K562 (cell line): ENCODE data around the gene COL20A1. TPM values are rescaled to one million over a fixed set of nuclear protein-coding genes. Genes with fewer than 3 reads are reported as not detected.
"Not testable (repeated sequence)": the region's sequence is repeated elsewhere in the genome, so short reads cannot be mapped to it uniquely, and the experiment has no call there.

Source experiments
- ATAC-seq: fragments of 200-7000 bp; cut with Tn5 transposase; 3 replicates; pipeline ENCODE4 v1.9.1; 2020; ENCODE audit warnings: moderate library complexity
- BruUV-seq: library from RNA; stranded (reverse); fragments of 400-500 nt; replicated peaks from 2 replicates; lab custom pipeline; 2021; lab: Mats Ljungman, UMichigan
- CTCF ChIA-PET: fragments of 300-600 bp; formaldehyde crosslinking; extraction: SDS; loops from one replicate; lab custom pipeline; 2021; ENCODE audit warnings: low intra/inter-chr PET ratio; lab: Yijun Ruan, JAX
- POLR2A ChIA-PET: fragments of 300-600, 350-650 bp; sonication (Branson Sonifier 250); formaldehyde crosslinking; extraction: SDS; loops from one replicate; lab custom pipeline; 2021; ENCODE audit warnings: antibody characterized with exemption, inconsistent platforms; lab: Yijun Ruan, JAX
- DNase-seq, 4 experiments: peaks; one replicate each; pipeline versions ENCODE4 v3.0.0 to v3.0.0-alpha.2; 2011 to 2018; ENCODE audit warnings: low spot score in 3 of 4, mixed read lengths in 3 of 4; ENCODE audit errors: extremely low read depth in 1 of 4
- FAIRE-seq: peaks from 2 replicates; lab custom pipeline; 2011; peaks lifted over from hg19 to GRCh38; lab: Jason Lieb, UNC
- H2AFZ ChIP-seq: 2 replicates; pipeline ENCODE4 v1.6.0; 2011; ENCODE audit warnings: low read depth, low read length, control low read depth, inconsistent platforms
- H3K27ac ChIP-seq: fragments of 200-600 bp; 3 replicates; pipeline ENCODE4 v1.8.0; 2011; ENCODE audit warnings: low read depth, mild to moderate bottlenecking, control low read depth, inconsistent platforms, low read length, moderate library complexity, mixed read lengths; ENCODE audit errors: extremely low read depth
- H3K27me3 ChIP-seq, 2 experiments: fragments of 300-600 bp in 1 of 2; 2 replicates in 1 of 2; 3 replicates in 1 of 2; pipeline versions ENCODE4 v1.6.0 to v1.8.0; 2011; ENCODE audit warnings: inconsistent platforms in 2 of 2, low read length in 2 of 2, mild to moderate bottlenecking in 1 of 2, mixed read lengths in 1 of 2, moderate library complexity in 1 of 2; ENCODE audit not compliant: control insufficient read depth in 2 of 2, insufficient read depth in 2 of 2
- H3K36me3 ChIP-seq: fragments of 300-600 bp; 3 replicates; pipeline ENCODE4 v1.8.0; 2011; ENCODE audit warnings: mild to moderate bottlenecking, low read length, inconsistent platforms; ENCODE audit not compliant: control insufficient read depth, insufficient read depth
- H3K4me1 ChIP-seq, 2 experiments: fragments of 200-600 bp in 1 of 2; replicated peaks in 1 of 2; 2 replicates in 1 of 2; 3 replicates in 1 of 2; pipeline versions ENCODE4 v1.5.1 to v1.8.0; 2011; ENCODE audit warnings: inconsistent platforms in 2 of 2, low read length in 2 of 2, mild to moderate bottlenecking in 1 of 2, mixed read lengths in 1 of 2, moderate library complexity in 1 of 2; ENCODE audit not compliant: control insufficient read depth in 2 of 2, insufficient read depth in 2 of 2
- H3K4me2 ChIP-seq: 2 replicates; pipeline ENCODE4 v1.6.1; 2011; ENCODE audit warnings: low read length, control low read depth, inconsistent platforms, mixed read lengths; ENCODE audit not compliant: insufficient read depth
- H3K4me3 ChIP-seq: fragments of 200-600 bp; sonication (generic), shearing (Covaris generic); 2 replicates; pipeline ENCODE4 v1.5.1; 2016; ENCODE audit warnings: control low read depth, inconsistent platforms
- H3K79me2 ChIP-seq: fragments of 200-600 bp; 3 replicates; pipeline ENCODE4 v1.8.0; 2011; ENCODE audit warnings: low read length, inconsistent platforms; ENCODE audit not compliant: control insufficient read depth, insufficient read depth
- H3K9ac ChIP-seq, 2 experiments: 2 replicates each; pipeline versions ENCODE4 v1.6.0 to v1.6.1; 2011; ENCODE audit warnings: low read depth in 2 of 2, low read length in 2 of 2, control low read depth in 1 of 2, inconsistent platforms in 1 of 2, mild to moderate bottlenecking in 1 of 2, mixed read lengths in 1 of 2; ENCODE audit not compliant: insufficient read depth in 1 of 2
- H3K9me1 ChIP-seq: one replicate; pipeline ENCODE4 v1.6.0; 2011; ENCODE audit warnings: inconsistent platforms, mild to moderate bottlenecking, low read length, moderate library complexity; ENCODE audit not compliant: control insufficient read depth, insufficient read depth
- H3K9me3 ChIP-seq: replicated peaks from 2 replicates; pipeline ENCODE4 v1.5.1; 2011; ENCODE audit warnings: low read depth, low read length, inconsistent platforms; ENCODE audit not compliant: control insufficient read depth, insufficient read depth
- H4K20me1 ChIP-seq: replicated peaks from 2 replicates; pipeline ENCODE4 v1.6.1; 2011; ENCODE audit warnings: low read length, inconsistent platforms, mixed read lengths; ENCODE audit not compliant: control insufficient read depth, insufficient read depth
- CCNT2 ChIP-seq: IDR thresholded peaks from 2 replicates; pipeline ENCODE4 v1.6.1; 2011; ENCODE audit warnings: borderline replicate concordance, low read depth, mild to moderate bottlenecking, moderate library complexity, mixed read lengths, low read length; ENCODE audit not compliant: insufficient read length; ENCODE audit errors: extremely low read depth
- FOS ChIP-seq: IDR thresholded peaks from 3 replicates; pipeline ENCODE4 v1.6.1; 2011; ENCODE audit not compliant: insufficient read length; ENCODE audit errors: extremely low read depth
- HNRNPK ChIP-seq: fragments of 200-400 bp; formaldehyde crosslinking; IDR thresholded peaks from one replicate; pipeline ENCODE4 v1.6.1; 2018; ENCODE audit warnings: mild to moderate bottlenecking, low read depth, low read length; ENCODE audit not compliant: poor library complexity, severe bottlenecking
- HSF4 ChIP-seq: fragments of 250-450 bp; sonication (Bioruptor Pico); IDR thresholded peaks from 2 replicates; pipeline ENCODE4 v2.1.2; 2022; ENCODE audit warnings: mild to moderate bottlenecking, moderate library complexity, borderline replicate concordance
- KAT2B ChIP-seq: IDR thresholded peaks from one replicate; pipeline ENCODE4 v1.6.1; 2012; ENCODE audit warnings: low read depth, mild to moderate bottlenecking, control low read depth, inconsistent platforms, low read length, moderate library complexity
- MAZ ChIP-seq, 2 experiments: fragments of 450-650 bp in 1 of 2; sonication (generic) in 1 of 2; formaldehyde crosslinking; IDR thresholded peaks in 1 of 2; conservative IDR thresholded peaks in 1 of 2; 2 replicates each; pipeline versions ENCODE4 v1.4.0 to v1.5.0; 2020; ENCODE audit warnings: mild to moderate bottlenecking in 1 of 2, missing genetic modification reagents in 1 of 2
- PATZ1 ChIP-seq: fragments of 250-450 bp; sonication (Bioruptor Pico); IDR thresholded peaks from 2 replicates; pipeline ENCODE4 v1.5.0; 2020; ENCODE audit warnings: mild to moderate bottlenecking, borderline replicate concordance
- RFX7 ChIP-seq: fragments of 250-450 bp; sonication (Bioruptor Pico); IDR thresholded peaks from 2 replicates; pipeline ENCODE4 v1.5.1; 2021; ENCODE audit warnings: mild to moderate bottlenecking
- SPI1 ChIP-seq: IDR thresholded peaks from 2 replicates; pipeline ENCODE4 v1.6.1; 2011; ENCODE audit warnings: low read depth, low read length, control low read depth, borderline replicate concordance
- SUPT5H ChIP-seq: fragments of 450-650 bp; IDR thresholded peaks from 2 replicates; pipeline ENCODE4 v1.6.1; 2016
- USF1 ChIP-seq: sonication (generic); formaldehyde crosslinking; IDR thresholded peaks from 2 replicates; pipeline ENCODE4 v1.9.0; 2022; ENCODE audit warnings: mild to moderate bottlenecking, missing genetic modification reagents
- ZNF408 ChIP-seq: fragments of 250-450 bp; sonication (Bioruptor Pico); IDR thresholded peaks from 2 replicates; pipeline ENCODE4 v1.4.0; 2020; ENCODE audit warnings: low read depth, mild to moderate bottlenecking, moderate library complexity
- WGBS: fragments of 100-300 bp; shearing (Covaris generic); methylation state at CpG from one replicate; pipeline ENCODE4 v1.1.6; 2016; ENCODE audit warnings: low coverage, mixed read lengths; ENCODE audit not compliant: insufficient coverage; ENCODE audit errors: missing lambda C conversion rate; 5-methylcytosine and 5-hydroxymethylcytosine counted together
- in situ Hi-C: fragments of 300-500 bp; cut with MboI; formaldehyde crosslinking; loops from 4 replicates; pipeline ENCODE4 v1.15.0; 2018; ENCODE audit warnings: inconsistent platforms, mixed read lengths
- intact Hi-C: fragments of 100-400 bp; cut with micrococcal nuclease; formaldehyde crosslinking; loops from 2 replicates; pipeline ENCODE4 v1.14.2; 2022
- polyA plus RNA-seq, 8 experiments: library from polyadenylated mRNA; depleted of rRNA in 4 of 8; stranded (reverse) in 5 of 8; unstranded in 3 of 8; fragments of >200 nt; fragmentation: Nextera tagmentation in 2 of 8; fragmentation: Illumina TruSeq in 1 of 8; extraction: Ambion mirVana in 2 of 8; extraction: Trizol in 1 of 8; gene quantifications; 2 replicates each; pipeline versions ENCODE4 v1.2.1 to v1.2.3, GENCODE V29; 2011 to 2014; ENCODE audit warnings: inconsistent platforms in 1 of 8, missing spikeins in 1 of 8
- total RNA-seq, 7 experiments: library from RNA; depleted of rRNA in 6 of 7; stranded (reverse); fragments of >200 nt in 6 of 7; fragmentation: Illumina TruSeq in 2 of 7; extraction: Trizol in 2 of 7; gene quantifications; 2 replicates each; pipeline versions ENCODE4 v1.2.1 to v1.2.3, GENCODE V29; 2011 to 2021; ENCODE audit warnings: low replicate concordance in 1 of 7

COL20A1 gene
- total and polyA plus RNA-seq, 9 of the 15 experiments (the other 6 are each of a cell fraction or from before 2014, with no cell fraction given): not detected

- WGBS: under 1% methylated on average over 9 of the region's 9 CpGs
- H3K9me3 ChIP-seq, H3K9ac ChIP-seq, H3K4me2 ChIP-seq, H3K27ac ChIP-seq, H3K9me1 ChIP-seq, H4K20me1 ChIP-seq, H3K79me2 ChIP-seq, H2AFZ ChIP-seq, POLR2A ChIA-PET: not testable (repeated sequence)
- DNase-seq (peak in 1 of 4 experiments; percentile 36), FAIRE-seq (peak; percentile 93)
- peaks cover 0 to 41% of the 10 kb centered on the region in 2 experiments; a peak in 2 of 5 replicates for H3K27me3 ChIP-seq
- peak; percentile 22 for TF ChIP-seq FOS
- peak; percentile 31; the same call in 1 of the 2 replicates for TF ChIP-seq USF1 (CRISPR knock-in tag)
- peak; percentile 21; the same call in 1 of the 2 replicates for TF ChIP-seq SPI1
- TF ChIP-seq, all 486 proteins: peak for 3; not testable (repeated sequence) for 483
- H3K4me3 ChIP-seq, H3K36me3 ChIP-seq, BruUV-seq, in situ Hi-C loops, CTCF ChIA-PET, H3K4me1 ChIP-seq: not testable (repeated sequence)
- ATAC-seq: peak; percentile 58
- intact Hi-C loops: loop anchor here (2.0 to 5.0 kb wide), 3 partner anchors 69 to 198 kb away; no protein-coding TSS in a partner anchor
Measured at GRCh38 chr20:63379872-63380271, 86.9 kb downstream of the COL20A1 start.

GRCh38 chr20:63380346-63380870 is 87.4 kb downstream of the COL20A1 start:
- intact Hi-C loops: loop anchor here (2.0 to 5.0 kb wide), 3 partner anchors 70 to 198 kb away; no protein-coding TSS in a partner anchor
- Histone ChIP-seq H4K20me1 (no peaks in the 10 kb centered on the region), H3K27me3 (peaks cover 0 to 39% of the 10 kb centered on the region in 2 experiments; a peak in 2 of 5 replicates), H3K9ac (no peak overlapping the region), H3K27ac (no peak overlapping the region), H3K79me2 (no peaks in the 10 kb centered on the region), H3K9me3 (no peaks in the 10 kb centered on the region), H3K36me3 (no peaks in the 10 kb centered on the region), H2AFZ (no peak overlapping the region), H3K4me1 (peaks cover 0 to 8% of the 10 kb centered on the region in 2 experiments; a peak in 2 of 5 replicates), H3K4me3 (no peak overlapping the region), H3K4me2 (no peak overlapping the region), H3K9me1 (no peaks in the 10 kb centered on the region)
- FAIRE-seq (no peak), ATAC-seq (no peak), DNase-seq (no peak)
- POLR2A ChIA-PET: no interaction called here
- in situ Hi-C loops: no loop called here
- BruUV-seq: no TSS peak
- CTCF ChIA-PET: interaction anchor here (2.2 kb wide), 1 partner anchor 71 kb away, joined by 10 read pairs; no protein-coding TSS in a partner anchor
- WGBS: 0% methylated on average over 11 of the region's 21 CpGs
- TF ChIP-seq SUPT5H: no peak
- no peak for TF ChIP-seq CCNT2
- no peak for TF ChIP-seq PATZ1 (CRISPR knock-in tag)
- no peak for TF ChIP-seq HSF4 (CRISPR knock-in tag)
- TF ChIP-seq HNRNPK: no peak
- no peak for TF ChIP-seq ZNF408 (CRISPR knock-in tag)
- TF ChIP-seq RFX7 (CRISPR knock-in tag): no peak
- no peak for TF ChIP-seq KAT2B
- TF ChIP-seq MAZ (CRISPR knock-in tag; conservative IDR thresholded peaks at IDR 0.05 in 1 of 2, IDR thresholded peaks at IDR 0.05 in 1 of 2): no peak
